HG03139 (cell line): ENCODE data around the gene CARD11.

ENCODE experiments used
- ATAC-seq: cut with Tn5 transposase; IDR thresholded peaks from one replicate; pipeline ENCODE4 v1.9.1; 2021; ENCODE audit not compliant: unreplicated experiment

Gene CARD11

GRCh38 chr7:2945171-2945570, 98.5 kb downstream of the CARD11 start:
- ATAC-seq: no peak

GRCh38 chr7:2944739-2945138, 98.9 kb downstream of the CARD11 start:
- no peak for ATAC-seq

- ATAC-seq: no peak
Measured at GRCh38 chr7:2943851-2944601, 99.6 kb downstream of the CARD11 start.

- ATAC-seq: no peak
Measured at GRCh38 chr7:2941216-2941859, 102.3 kb downstream of the CARD11 start.

GRCh38 chr7:2940466-2940865, 103.2 kb downstream of the CARD11 start:
- no peak for ATAC-seq

GRCh38 chr7:2939193-2939885, 104.3 kb downstream of the CARD11 start:
- ATAC-seq: no peak

GRCh38 chr7:2938514-2939192, 105.0 kb downstream of the CARD11 start:
- no peak for ATAC-seq

GRCh38 chr7:2937701-2938513, 105.8 kb downstream of the CARD11 start:
- no peak for ATAC-seq

GRCh38 chr7:2936891-2937580, 106.6 kb downstream of the CARD11 start:
- ATAC-seq: no peak

GRCh38 chr7:2936301-2936700, 107.4 kb downstream of the CARD11 start:
- no peak for ATAC-seq

- no peak for ATAC-seq
Measured at GRCh38 chr7:2934984-2935740, 108.5 kb downstream of the CARD11 start.

- no peak for ATAC-seq
Measured at GRCh38 chr7:2934211-2934731, 109.4 kb downstream of the CARD11 start.

- ATAC-seq: no peak
Measured at GRCh38 chr7:2932402-2933251, 111.0 kb downstream of the CARD11 start.

GRCh38 chr7:2931034-2931415, 112.6 kb downstream of the CARD11 start:
- ATAC-seq: no peak

GRCh38 chr7:2930310-2931033, 113.2 kb downstream of the CARD11 start:
- no peak for ATAC-seq

GRCh38 chr7:2929321-2930201, 114.1 kb downstream of the CARD11 start:
- no peak for ATAC-seq
